ENCODE measurements around the gene TANC2. TPM values are rescaled to one million over a fixed set of nuclear protein-coding genes. Genes with fewer than 3 reads are reported as not detected.
A peak's percentile ranks its signal among the peaks of the same experiment; 100 is the strongest.

The TANC2 gene
- total and polyA plus RNA-seq, 2 of the 8 experiments (the other 6 are each of a cell fraction or from before 2014, with no cell fraction given), result 5.7 to 21.9 TPM

- WGBS, 2 experiments (ENCODE audit: extremely low coverage in 1 of 2, insufficient coverage in 1 of 2, insufficient read length in 1 of 2, insufficient replicate concordance in 2 of 2, low coverage in 1 of 2, low lambda C conversion rate in 2 of 2, missing lambda C conversion rate in 1 of 2), result 93% methylated on average over 7 of the region's 7 CpGs; no CpG with 5 or more reads in 1 of the 2 experiments
- ChIA-PET CTCF (ENCODE audit: partially characterized antibody) (interaction anchor here (0.7 to 5.8 kb wide), 21 partner anchors 9 to 419 kb away, joined by 3 to 59 read pairs (median 4); no protein-coding TSS in a partner anchor), POLR2A (ENCODE audit: partially characterized antibody) (interaction anchor here (0.5 to 2.8 kb wide), 2 partner anchors 10 to 18 kb away, joined by 3 to 9 read pairs; no protein-coding TSS in a partner anchor)
- Histone ChIP-seq H3K79me2 (ENCODE audit: control insufficient read depth in 1 of 2, insufficient read depth in 2 of 2, low read length in 2 of 2) (peaks cover 0 to 58% of the 10 kb centered on the region in 2 experiments; a peak in 2 of 4 replicates), H3K14ac (ENCODE audit: insufficient read length) (no peak overlapping the region), H3K27ac (ENCODE audit: low read depth, low read length) (no peak overlapping the region), H2AFZ (ENCODE audit: low read length) (no peak overlapping the region), H4K20me1 (replicated peaks in 1 of 2; ENCODE audit: control insufficient read depth in 1 of 2, insufficient read depth in 2 of 2, low read length in 2 of 2) (no peaks in the 10 kb centered on the region), H2BK12ac (ENCODE audit: low read depth, low read length) (no peak overlapping the region), H3K9ac (replicated peaks in 1 of 4; ENCODE audit: extremely low read depth in 1 of 4, low read depth in 3 of 4, low read length in 3 of 4) (no peak overlapping the region), H2BK15ac (ENCODE audit: low read length) (no peak overlapping the region), H4K8ac (ENCODE audit: extremely low read depth, insufficient read depth, low read length) (no peak overlapping the region), H3K23me2 (ENCODE audit: low read depth, low read length) (no peaks in the 10 kb centered on the region; the same call in 1 of the 2 replicates), H2BK20ac (ENCODE audit: low read length) (no peak overlapping the region), H3K9me3 (ENCODE audit: insufficient read depth in 2 of 2, low read depth in 1 of 2, low read length in 1 of 2) (peaks cover 0 to 3% of the 10 kb centered on the region in 2 experiments; a peak in 1 of 4 replicates), H3K4me1 (replicated peaks in 1 of 4; ENCODE audit: control insufficient read depth in 3 of 4, insufficient read depth in 4 of 4, low read length in 3 of 4) (no peaks in the 10 kb centered on the region), H2BK5ac (ENCODE audit: low read depth, low read length) (no peak overlapping the region), H2BK120ac (replicated peaks; ENCODE audit: low read depth, low read length) (no peak overlapping the region), H3K4ac (replicated peaks; ENCODE audit: insufficient read length, low read depth, low read length) (no peak overlapping the region), H2AK5ac (ENCODE audit: low read depth, low read length) (no peak overlapping the region), H3K27me3 (replicated peaks in 1 of 4; ENCODE audit: control insufficient read depth in 3 of 4, extremely low read depth in 1 of 4, insufficient read depth in 3 of 4, low read length in 3 of 4) (no peaks in the 10 kb centered on the region; a peak in 1 of 7 replicates), H3K23ac (ENCODE audit: insufficient read length) (no peak overlapping the region), H3K18ac (ENCODE audit: extremely low read depth, low read length) (no peak overlapping the region), H3K4me2 (ENCODE audit: insufficient read depth in 1 of 2, low read depth in 2 of 2, low read length in 2 of 2) (no peak overlapping the region), H3K4me3 (ENCODE audit: extremely low read depth in 1 of 4, insufficient read depth in 2 of 4, low read depth in 3 of 4, low read length in 4 of 4) (no peak overlapping the region), H3K36me3 (ENCODE audit: control insufficient read depth in 2 of 4, insufficient read depth in 4 of 4, low read length in 3 of 4) (no peaks in the 10 kb centered on the region), H3K56ac (replicated peaks; ENCODE audit: insufficient read length, low read depth, low read length) (no peak overlapping the region), H4K5ac (ENCODE audit: insufficient read length, low read depth, low read length) (no peak overlapping the region), H4K91ac (replicated peaks; ENCODE audit: insufficient read length, low read length) (no peak overlapping the region), H3K79me1 (ENCODE audit: low read depth, low read length) (no peaks in the 10 kb centered on the region)
- FAIRE-seq (no peak), DNase-seq (ENCODE audit: low read depth in 1 of 2, low spot score in 2 of 2) (peak in 1 of 2 experiments; percentile 73)
- TF ChIP-seq BRCA1 (IDR thresholded peaks at IDR 0.05; ENCODE audit: low read depth, low read length), result no peak
- TF ChIP-seq, protein P1, sequence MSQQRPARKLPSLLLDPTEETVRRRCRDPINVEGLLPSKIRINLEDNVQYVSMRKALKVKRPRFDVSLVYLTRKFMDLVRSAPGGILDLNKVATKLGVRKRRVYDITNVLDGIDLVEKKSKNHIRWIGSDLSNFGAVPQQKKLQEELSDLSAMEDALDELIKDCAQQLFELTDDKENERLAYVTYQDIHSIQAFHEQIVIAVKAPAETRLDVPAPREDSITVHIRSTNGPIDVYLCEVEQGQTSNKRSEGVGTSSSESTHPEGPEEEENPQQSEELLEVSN (IDR thresholded peaks at IDR 0.05), result no peak
- no peak for TF ChIP-seq CBX8 (IDR thresholded peaks at IDR 0.05; ENCODE audit: borderline replicate concordance, low read depth, low read length)
- no peak for TF ChIP-seq ASH2L (IDR thresholded peaks at IDR 0.05; ENCODE audit: low read length)
- peak; percentile 57 to 85 (median 84) for TF ChIP-seq CTCF (IDR thresholded peaks at IDR 0.05; ENCODE audit: control extremely low read depth in 1 of 3, insufficient read depth in 1 of 3, low read depth in 1 of 3, low read length in 3 of 3)
- TF ChIP-seq YY1 (IDR thresholded peaks at IDR 0.05; ENCODE audit: low read depth, low read length), result peak; percentile 67; the same call in 1 of the 2 replicates
- no peak for TF ChIP-seq POU5F1 (IDR thresholded peaks at IDR 0.05; ENCODE audit: low read depth, low read length)
- TF ChIP-seq TEAD4 (IDR thresholded peaks at IDR 0.05; ENCODE audit: low read depth, low read length), result peak; percentile 24; the same call in 1 of the 2 replicates
- TF ChIP-seq HDAC2 (IDR thresholded peaks at IDR 0.05; ENCODE audit: borderline replicate concordance in 1 of 2, low read depth in 2 of 2, low read length in 2 of 2), result no peak
- TF ChIP-seq RAD21 (IDR thresholded peaks at IDR 0.05 in 1 of 2, conservative IDR thresholded peaks at IDR 0.05 in 1 of 2; ENCODE audit: low read depth in 2 of 2, low read length in 2 of 2), result peak; percentile 49 to 51
These were observed 21.1 kb downstream of the TANC2 start for GRCh38 chr17:62987136-62987535.

Measured in H1 (cell line).